K562 (cell line): ENCODE data around the gene TYW3. TPM values are rescaled to one million over a fixed set of nuclear protein-coding genes. Genes with fewer than 3 reads are reported as not detected.

Experiments
- ATAC-seq: fragments of 200-7000 bp; cut with Tn5 transposase; 3 replicates; pipeline ENCODE4 v1.9.1; 2020; ENCODE audit warnings: moderate library complexity
- BruUV-seq: library from RNA; stranded (reverse); fragments of 400-500 nt; replicated peaks from 2 replicates; lab custom pipeline; 2021; lab: Mats Ljungman, UMichigan
- CTCF ChIA-PET: fragments of 300-600 bp; formaldehyde crosslinking; extraction: SDS; loops from one replicate; lab custom pipeline; 2021; ENCODE audit warnings: low intra/inter-chr PET ratio; lab: Yijun Ruan, JAX
- POLR2A ChIA-PET: fragments of 300-600, 350-650 bp; sonication (Branson Sonifier 250); formaldehyde crosslinking; extraction: SDS; loops from one replicate; lab custom pipeline; 2021; ENCODE audit warnings: antibody characterized with exemption, inconsistent platforms; lab: Yijun Ruan, JAX
- DNase-seq, 4 experiments: peaks; one replicate each; pipeline versions ENCODE4 v3.0.0 to v3.0.0-alpha.2; 2011 to 2018; ENCODE audit warnings: low spot score in 3 of 4, mixed read lengths in 3 of 4; ENCODE audit errors: extremely low read depth in 1 of 4
- FAIRE-seq: peaks from 2 replicates; lab custom pipeline; 2011; peaks lifted over from hg19 to GRCh38; lab: Jason Lieb, UNC
- H2AFZ ChIP-seq: 2 replicates; pipeline ENCODE4 v1.6.0; 2011; ENCODE audit warnings: low read depth, low read length, control low read depth, inconsistent platforms
- H3K27ac ChIP-seq: fragments of 200-600 bp; 3 replicates; pipeline ENCODE4 v1.8.0; 2011; ENCODE audit warnings: low read depth, mild to moderate bottlenecking, control low read depth, inconsistent platforms, low read length, moderate library complexity, mixed read lengths; ENCODE audit errors: extremely low read depth
- H3K27me3 ChIP-seq, 2 experiments: fragments of 300-600 bp in 1 of 2; 2 replicates in 1 of 2; 3 replicates in 1 of 2; pipeline versions ENCODE4 v1.6.0 to v1.8.0; 2011; ENCODE audit warnings: inconsistent platforms in 2 of 2, low read length in 2 of 2, mild to moderate bottlenecking in 1 of 2, mixed read lengths in 1 of 2, moderate library complexity in 1 of 2; ENCODE audit not compliant: control insufficient read depth in 2 of 2, insufficient read depth in 2 of 2
- H3K36me3 ChIP-seq: fragments of 300-600 bp; 3 replicates; pipeline ENCODE4 v1.8.0; 2011; ENCODE audit warnings: mild to moderate bottlenecking, low read length, inconsistent platforms; ENCODE audit not compliant: control insufficient read depth, insufficient read depth
- H3K4me1 ChIP-seq, 2 experiments: fragments of 200-600 bp in 1 of 2; replicated peaks in 1 of 2; 2 replicates in 1 of 2; 3 replicates in 1 of 2; pipeline versions ENCODE4 v1.5.1 to v1.8.0; 2011; ENCODE audit warnings: inconsistent platforms in 2 of 2, low read length in 2 of 2, mild to moderate bottlenecking in 1 of 2, mixed read lengths in 1 of 2, moderate library complexity in 1 of 2; ENCODE audit not compliant: control insufficient read depth in 2 of 2, insufficient read depth in 2 of 2
- H3K4me2 ChIP-seq: 2 replicates; pipeline ENCODE4 v1.6.1; 2011; ENCODE audit warnings: low read length, control low read depth, inconsistent platforms, mixed read lengths; ENCODE audit not compliant: insufficient read depth
- H3K4me3 ChIP-seq: fragments of 200-600 bp; sonication (generic), shearing (Covaris generic); 2 replicates; pipeline ENCODE4 v1.5.1; 2016; ENCODE audit warnings: control low read depth, inconsistent platforms
- H3K79me2 ChIP-seq: fragments of 200-600 bp; 3 replicates; pipeline ENCODE4 v1.8.0; 2011; ENCODE audit warnings: low read length, inconsistent platforms; ENCODE audit not compliant: control insufficient read depth, insufficient read depth
- H3K9ac ChIP-seq, 2 experiments: 2 replicates each; pipeline versions ENCODE4 v1.6.0 to v1.6.1; 2011; ENCODE audit warnings: low read depth in 2 of 2, low read length in 2 of 2, control low read depth in 1 of 2, inconsistent platforms in 1 of 2, mild to moderate bottlenecking in 1 of 2, mixed read lengths in 1 of 2; ENCODE audit not compliant: insufficient read depth in 1 of 2
- H3K9me1 ChIP-seq: one replicate; pipeline ENCODE4 v1.6.0; 2011; ENCODE audit warnings: inconsistent platforms, mild to moderate bottlenecking, low read length, moderate library complexity; ENCODE audit not compliant: control insufficient read depth, insufficient read depth
- H3K9me3 ChIP-seq: replicated peaks from 2 replicates; pipeline ENCODE4 v1.5.1; 2011; ENCODE audit warnings: low read depth, low read length, inconsistent platforms; ENCODE audit not compliant: control insufficient read depth, insufficient read depth
- H4K20me1 ChIP-seq: replicated peaks from 2 replicates; pipeline ENCODE4 v1.6.1; 2011; ENCODE audit warnings: low read length, inconsistent platforms, mixed read lengths; ENCODE audit not compliant: control insufficient read depth, insufficient read depth
- DPF2 ChIP-seq: fragments of 450-650 bp; IDR thresholded peaks from 2 replicates; pipeline ENCODE4 v1.6.1; 2016
- HES1 ChIP-seq: fragments of 450-650 bp; IDR thresholded peaks from 2 replicates; pipeline ENCODE4 v1.6.1; 2016; ENCODE audit warnings: low read depth, mild to moderate bottlenecking, moderate library complexity
- SETDB1 ChIP-seq: IDR thresholded peaks from one replicate; pipeline ENCODE4 v1.6.1; 2012; ENCODE audit warnings: low read length, control low read depth, inconsistent platforms
- SRSF3 ChIP-seq: fragments of 200-400 bp; formaldehyde crosslinking; IDR thresholded peaks from 2 replicates; pipeline ENCODE4 v1.6.1; 2016; ENCODE audit warnings: mild to moderate bottlenecking, low read length, moderate library complexity; ENCODE audit not compliant: insufficient read depth
- UBTF ChIP-seq, 2 experiments: IDR thresholded peaks; 2 replicates each; pipeline ENCODE4 v1.6.1; 2012; ENCODE audit warnings: improper control_type of control experiment in 2 of 2, low read depth in 2 of 2, low read length in 2 of 2, borderline replicate concordance in 1 of 2
- ZNF347 ChIP-seq: fragments of 450-650 bp; formaldehyde crosslinking; IDR thresholded peaks from 2 replicates; pipeline ENCODE4 v1.4.0; 2020; ENCODE audit warnings: low read depth, mild to moderate bottlenecking, moderate library complexity
- WGBS: fragments of 100-300 bp; shearing (Covaris generic); methylation state at CpG from one replicate; pipeline ENCODE4 v1.1.6; 2016; ENCODE audit warnings: low coverage, mixed read lengths; ENCODE audit not compliant: insufficient coverage; ENCODE audit errors: missing lambda C conversion rate; 5-methylcytosine and 5-hydroxymethylcytosine counted together
- in situ Hi-C: fragments of 300-500 bp; cut with MboI; formaldehyde crosslinking; loops from 4 replicates; pipeline ENCODE4 v1.15.0; 2018; ENCODE audit warnings: inconsistent platforms, mixed read lengths
- intact Hi-C: fragments of 100-400 bp; cut with micrococcal nuclease; formaldehyde crosslinking; loops from 2 replicates; pipeline ENCODE4 v1.14.2; 2022
- polyA plus RNA-seq, 8 experiments: library from polyadenylated mRNA; depleted of rRNA in 4 of 8; stranded (reverse) in 5 of 8; unstranded in 3 of 8; fragments of >200 nt; fragmentation: Nextera tagmentation in 2 of 8; fragmentation: Illumina TruSeq in 1 of 8; extraction: Ambion mirVana in 2 of 8; extraction: Trizol in 1 of 8; gene quantifications; 2 replicates each; pipeline versions ENCODE4 v1.2.1 to v1.2.3, GENCODE V29; 2011 to 2014; ENCODE audit warnings: inconsistent platforms in 1 of 8, missing spikeins in 1 of 8
- total RNA-seq, 7 experiments: library from RNA; depleted of rRNA in 6 of 7; stranded (reverse); fragments of >200 nt in 6 of 7; fragmentation: Illumina TruSeq in 2 of 7; extraction: Trizol in 2 of 7; gene quantifications; 2 replicates each; pipeline versions ENCODE4 v1.2.1 to v1.2.3, GENCODE V29; 2011 to 2021; ENCODE audit warnings: low replicate concordance in 1 of 7

Gene TYW3
- total and polyA plus RNA-seq, 9 of the 15 experiments (the other 6 are each of a cell fraction or from before 2014, with no cell fraction given), result 22.0 to 54.0 (median 41.1) TPM

- BruUV-seq, result no TSS peak
- ATAC-seq (no peak), FAIRE-seq (no peak), DNase-seq (no peak)
- Histone ChIP-seq H3K36me3 (peaks cover 13% of the 10 kb centered on the region; the same call in 2 of the 3 replicates), H3K9me3 (peaks cover 4% of the 10 kb centered on the region), H4K20me1 (no peaks in the 10 kb centered on the region), H3K4me3 (no peak overlapping the region), H3K9me1 (no peaks in the 10 kb centered on the region), H3K27ac (no peak overlapping the region), H3K9ac (no peak overlapping the region), H3K79me2 (peaks cover 32% of the 10 kb centered on the region), H2AFZ (no peak overlapping the region), H3K4me2 (no peak overlapping the region), H3K27me3 (no peaks in the 10 kb centered on the region), H3K4me1 (peaks cover 5 to 19% of the 10 kb centered on the region in 2 experiments; a peak in 3 of 5 replicates)
- TF ChIP-seq SETDB1, result no peak
- TF ChIP-seq HES1, result no peak
- no peak for TF ChIP-seq SRSF3
- TF ChIP-seq UBTF (IDR thresholded peaks at IDR 0.05; ENCODE audit: borderline replicate concordance in 1 of 2, low read depth in 2 of 2, low read length in 2 of 2), result no peak
- TF ChIP-seq DPF2, result no peak
- TF ChIP-seq ZNF347, result no peak
- ChIA-PET POLR2A (interaction anchor here (0.6 kb wide), 1 partner anchor 217 kb away, joined by 3 read pairs; no protein-coding TSS in a partner anchor), CTCF (no interaction called here)
- in situ Hi-C loops, result no loop called here
- intact Hi-C loops, result no loop called here
- 81% methylated on average over 3 of the region's 3 CpGs for WGBS
These were observed 4.2 kb upstream of the TYW3 start for GRCh38 chr1:74728736-74729135.
